GM19240 (cell line): Measurements from ENCODE around the gene TMEFF2.

Experiments used
- DNase-seq: peaks from one replicate; pipeline ENCODE4 v3.0.0; 2011; ENCODE audit warnings: low spot score; ENCODE audit not compliant: insufficient read length

TMEFF2 gene

GRCh38 chr2:191976436-191976835, 218.3 kb downstream of the TMEFF2 start:
- no peak for DNase-seq

- DNase-seq = no peak
These were observed 220.1 kb downstream of the TMEFF2 start for GRCh38 chr2:191974676-191975075.

GRCh38 chr2:191970867-191971266, 223.9 kb downstream of the TMEFF2 start:
- DNase-seq = no peak

GRCh38 chr2:191968120-191968519, 226.6 kb downstream of the TMEFF2 start:
- DNase-seq = no peak

GRCh38 chr2:191965733-191966132, 229.0 kb downstream of the TMEFF2 start:
- no peak for DNase-seq

GRCh38 chr2:191961556-191961955, 233.2 kb downstream of the TMEFF2 start:
- DNase-seq = no peak

GRCh38 chr2:191959209-191959608, 235.5 kb downstream of the TMEFF2 start:
- no peak for DNase-seq

- DNase-seq = no peak
These were observed 236.5 kb downstream of the TMEFF2 start for GRCh38 chr2:191957996-191958860.

GRCh38 chr2:191954451-191954850, 240.3 kb downstream of the TMEFF2 start:
- DNase-seq = no peak

- no peak for DNase-seq
These were observed 242.0 kb downstream of the TMEFF2 start for GRCh38 chr2:191952515-191953270.

GRCh38 chr2:191951832-191952231, 242.9 kb downstream of the TMEFF2 start:
- no peak for DNase-seq

- no peak for DNase-seq
These were observed 243.4 kb downstream of the TMEFF2 start for GRCh38 chr2:191951376-191951775.

- no peak for DNase-seq
These were observed 244.4 kb downstream of the TMEFF2 start for GRCh38 chr2:191950132-191950874.

GRCh38 chr2:191947235-191947634, 247.5 kb downstream of the TMEFF2 start:
- DNase-seq = no peak

- DNase-seq = no peak
These were observed 248.1 kb downstream of the TMEFF2 start for GRCh38 chr2:191946471-191947182.

- no peak for DNase-seq
These were observed 249.1 kb downstream of the TMEFF2 start for GRCh38 chr2:191945623-191946022.

- DNase-seq = no peak
These were observed 252.0 kb downstream of the TMEFF2 start for GRCh38 chr2:191942739-191943103.

- no peak for DNase-seq
These were observed 252.5 kb downstream of the TMEFF2 start for GRCh38 chr2:191942090-191942738.

GRCh38 chr2:191941376-191941929, 253.3 kb downstream of the TMEFF2 start:
- DNase-seq = no peak

GRCh38 chr2:191938779-191939178, 256.0 kb downstream of the TMEFF2 start:
- DNase-seq = no peak
